ENCODE results near the gene ARMC10.

DNA sequence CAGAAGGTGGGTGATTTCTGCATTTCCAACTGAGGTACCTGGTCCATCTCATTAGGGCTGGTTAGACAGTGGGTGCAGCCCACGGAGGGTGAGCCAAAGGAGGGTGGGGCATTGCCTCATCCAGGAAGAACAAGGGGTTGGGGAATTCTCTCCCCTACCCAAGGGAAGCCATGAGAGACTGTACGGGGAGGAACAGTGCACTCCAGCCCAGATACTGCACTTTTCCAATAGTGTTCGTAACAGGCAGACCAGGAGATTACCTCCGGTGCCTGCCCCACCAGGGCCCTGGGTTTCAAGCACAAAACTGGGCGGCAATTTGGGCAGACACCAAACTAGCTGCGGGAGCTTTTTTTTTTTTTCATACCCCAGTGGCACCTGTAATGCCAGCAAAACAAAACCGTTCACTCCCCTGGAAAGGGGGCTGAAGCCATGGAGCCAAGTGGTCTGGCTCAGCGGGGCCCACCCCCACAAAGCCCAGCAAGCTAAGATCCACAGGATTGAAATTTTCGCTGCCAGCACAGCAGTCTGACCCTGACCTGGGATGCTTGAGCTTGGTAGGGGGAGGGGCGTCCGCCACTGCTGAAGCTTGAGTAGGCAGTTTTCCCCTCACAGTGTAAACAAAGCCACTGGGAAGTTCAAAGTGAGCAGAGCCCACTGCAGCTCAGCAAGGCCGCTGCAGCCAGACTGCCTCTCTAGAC lies 31.2 kb downstream of the ARMC10 start:
- TF ChIP-seq TAF1 (IDR thresholded peaks at IDR 0.05; ENCODE audit: borderline replicate concordance, insufficient read depth, low read length) = no peak
- no peak for TF ChIP-seq SIN3A (IDR thresholded peaks at IDR 0.05; ENCODE audit: borderline replicate concordance, insufficient read depth, low read length)
- TF ChIP-seq REST (IDR thresholded peaks at IDR 0.05; ENCODE audit: insufficient read depth in 1 of 2, low read depth in 2 of 2, low read length in 2 of 2) = no peak
